Measurements from ENCODE around the gene TMEM236. TPM values are rescaled to one million over a fixed set of nuclear protein-coding genes. Genes with fewer than 3 reads are reported as not detected.

TMEM236 gene
- total and polyA plus RNA-seq, 7 donors, result 0.28 to 10.5 (median 1.8) TPM

- intact Hi-C loops (cut with DNase I), result no loop called here
- H3K4me3 ChIP-seq, result no peak overlapping the region
- no peaks in the 10 kb centered on the region for H3K27me3 ChIP-seq
- H3K27ac ChIP-seq, result no peak overlapping the region
- TF ChIP-seq CTCF (IDR thresholded peaks at IDR 0.05), result no peak
- no peak for TF ChIP-seq POLR2AphosphoS5 (IDR thresholded peaks at IDR 0.05)
- TF ChIP-seq POLR2A (IDR thresholded peaks at IDR 0.05), result no peak
- TF ChIP-seq EP300 (IDR thresholded peaks at IDR 0.05), result no peak
- H3K9me3 ChIP-seq, result no peaks in the 10 kb centered on the region
- WGBS, 2 donors, result 60 to 90% methylated on average over 1 of the region's 1 CpG
- peaks cover 0 to 14% (median 12%) of the 10 kb centered on the region in 4 donors for H3K4me1 ChIP-seq
- DNase-seq, result no peak
- no peaks in the 10 kb centered on the region for H3K36me3 ChIP-seq
Measured at GRCh38 chr10:17831341-17831740, 79.3 kb downstream of the TMEM236 start.

- H3K4me1 ChIP-seq, result peaks cover 0 to 19% (median 17%) of the 10 kb centered on the region in 4 donors
- no peaks in the 10 kb centered on the region for H3K9me3 ChIP-seq
- DNase-seq, result no peak
- H3K27me3 ChIP-seq, result no peaks in the 10 kb centered on the region
- no peaks in the 10 kb centered on the region for H3K36me3 ChIP-seq
- H3K4me3 ChIP-seq, result no peak overlapping the region
- no peak overlapping the region for H3K27ac ChIP-seq
- TF ChIP-seq EP300 (IDR thresholded peaks at IDR 0.05) (no peak), POLR2A (IDR thresholded peaks at IDR 0.05) (no peak), POLR2AphosphoS5 (IDR thresholded peaks at IDR 0.05) (no peak), CTCF (IDR thresholded peaks at IDR 0.05) (no peak)
- WGBS, 2 donors, result 72 to 81% methylated on average over 6 of the region's 6 CpGs
- intact Hi-C loops (cut with DNase I), result no loop called here
Measured at GRCh38 chr10:17831896-17832295, 79.9 kb downstream of the TMEM236 start.

GRCh38 chr10:17833656-17834055 is 81.7 kb downstream of the TMEM236 start:
- no peak for DNase-seq
- intact Hi-C loops (cut with DNase I), result no loop called here
- no peaks in the 10 kb centered on the region for H3K27me3 ChIP-seq
- TF ChIP-seq POLR2AphosphoS5 (IDR thresholded peaks at IDR 0.05) (no peak), POLR2A (IDR thresholded peaks at IDR 0.05) (no peak), CTCF (IDR thresholded peaks at IDR 0.05) (no peak), EP300 (IDR thresholded peaks at IDR 0.05) (no peak)
- H3K4me3 ChIP-seq, result no peak overlapping the region
- no peaks in the 10 kb centered on the region for H3K9me3 ChIP-seq
- 93 to 95% methylated on average over 6 of the region's 6 CpGs for WGBS, 2 donors
- no peak overlapping the region for H3K27ac ChIP-seq
- H3K4me1 ChIP-seq, result peaks cover 0 to 24% (median 18%) of the 10 kb centered on the region in 4 donors
- no peaks in the 10 kb centered on the region for H3K36me3 ChIP-seq

GRCh38 chr10:17835688-17836087 is 83.7 kb downstream of the TMEM236 start:
- intact Hi-C loops (cut with DNase I), result no loop called here
- peak overlapping the region in 2 of 4 donors; percentile 24 to 57 for H3K27ac ChIP-seq

More at GRCh38 chr10:17835688-17836087, 83.7 kb downstream of the TMEM236 start:
- no peaks in the 10 kb centered on the region for H3K36me3 ChIP-seq
- no peaks in the 10 kb centered on the region for H3K27me3 ChIP-seq
- H3K4me3 ChIP-seq, result no peak overlapping the region
- H3K4me1 ChIP-seq, result peaks cover 0 to 24% (median 18%) of the 10 kb centered on the region in 4 donors
- TF ChIP-seq CTCF (IDR thresholded peaks at IDR 0.05) (no peak), POLR2AphosphoS5 (IDR thresholded peaks at IDR 0.05) (peak in 2 of 4 donors; percentile 36)
- no peaks in the 10 kb centered on the region for H3K9me3 ChIP-seq
- DNase-seq, result no peak
- 73 to 77% methylated on average over 1 of the region's 1 CpG for WGBS, 2 donors

All from sigmoid colon (tissue), 7 donors.